SKM-1 treated with dmso at 0.1 percent for 144 hours (cell line): Measurements from ENCODE around the gene GCK.
"Not testable (repeated sequence)": the region's sequence is repeated elsewhere in the genome, so short reads cannot be mapped to it uniquely, and the experiment has no call there.

Experiments used
- DNase-seq: peaks from one replicate; lab custom pipeline; 2025; ENCODE audit not compliant: unreplicated experiment; lab: John Stamatoyannopoulos, UW

The GCK gene

GRCh38 chr7:44183386-44183785 is 5.9 kb downstream of the GCK start:
- no peak for DNase-seq

- no peak for DNase-seq
Observed at GRCh38 chr7:44182827-44183226, 6.4 kb downstream of the GCK start.

- no peak for DNase-seq
Observed at GRCh38 chr7:44180631-44181030, 8.6 kb downstream of the GCK start.

GRCh38 chr7:44177570-44178131 is 11.6 kb downstream of the GCK start:
- no peak for DNase-seq

GRCh38 chr7:44176486-44176885 is 12.8 kb downstream of the GCK start:
- DNase-seq, result no peak

GRCh38 chr7:44175730-44176129 is 13.5 kb downstream of the GCK start:
- no peak for DNase-seq

GRCh38 chr7:44174694-44174948 is 14.6 kb downstream of the GCK start:
- DNase-seq, result not testable (repeated sequence)

GRCh38 chr7:44173911-44174693 is 15.1 kb downstream of the GCK start:
- DNase-seq, result no peak

GRCh38 chr7:44172803-44173424 is 16.3 kb downstream of the GCK start:
- no peak for DNase-seq

GRCh38 chr7:44172352-44172751 is 16.9 kb downstream of the GCK start:
- no peak for DNase-seq

GRCh38 chr7:44171901-44172300 is 17.3 kb downstream of the GCK start:
- DNase-seq, result not testable (repeated sequence)

GRCh38 chr7:44167920-44168319 is 21.3 kb downstream of the GCK start:
- peak; percentile 30 for DNase-seq

- DNase-seq, result no peak
Observed at GRCh38 chr7:44163591-44163990, 25.6 kb downstream of the GCK start.

- no peak for DNase-seq
Observed at GRCh38 chr7:44162785-44163395, 26.3 kb downstream of the GCK start.

GRCh38 chr7:44162179-44162578 is 27.1 kb downstream of the GCK start:
- no peak for DNase-seq

GRCh38 chr7:44161371-44161770 is 27.9 kb downstream of the GCK start:
- no peak for DNase-seq

- no peak for DNase-seq
Observed at GRCh38 chr7:44159824-44160630, 29.2 kb downstream of the GCK start.

- no peak for DNase-seq
Observed at GRCh38 chr7:44158873-44159631, 30.2 kb downstream of the GCK start.

- no peak for DNase-seq
Observed at GRCh38 chr7:44158096-44158872, 31.0 kb downstream of the GCK start.
